Chondrocyte (in vitro differentiated cells): ENCODE measurements around the gene MAD2L1. TPM values are rescaled to one million over a fixed set of nuclear protein-coding genes. Genes with fewer than 3 reads are reported as not detected.

Experiments
- DNase-seq: peaks from one replicate; pipeline ENCODE4 v3.0.0; 2021; ENCODE audit warnings: mixed read lengths, low spot score
- H3K27ac Mint-ChIP-seq: one replicate; pipeline ENCODE4 v1.8.0; 2021; ENCODE audit warnings: mild to moderate bottlenecking, moderate library complexity, mixed read lengths; ENCODE audit not compliant: unreplicated experiment
- H3K27me3 Mint-ChIP-seq: 2 replicates; pipeline ENCODE4 v1.8.0; 2021; ENCODE audit warnings: low read depth, mixed read lengths
- H3K36me3 Mint-ChIP-seq: 2 replicates; pipeline ENCODE4 v1.8.0; 2021; ENCODE audit warnings: low read depth, mixed read lengths
- H3K4me1 Mint-ChIP-seq: 2 replicates; pipeline ENCODE4 v1.8.0; 2021; ENCODE audit warnings: low read depth, mild to moderate bottlenecking, mixed read lengths
- H3K4me3 Mint-ChIP-seq: one replicate; pipeline ENCODE4 v1.8.0; 2021; ENCODE audit warnings: mild to moderate bottlenecking, moderate library complexity, mixed read lengths; ENCODE audit not compliant: unreplicated experiment
- H3K9me3 Mint-ChIP-seq: 2 replicates; pipeline ENCODE4 v1.8.0; 2021; ENCODE audit warnings: low read depth, mixed read lengths
- total RNA-seq: library from RNA; stranded (reverse); gene quantifications from 3 replicates; pipeline ENCODE4 v1.2.1, GENCODE V29; 2021
- TF ChIP-seq, protein P1 (sequence below): fragments of 200-600 bp; sonication (generic); IDR thresholded peaks from 2 replicates; pipeline ENCODE4 v1.5.0; 2021; ENCODE audit warnings: antibody characterized with exemption, mild to moderate bottlenecking, moderate library complexity

The MAD2L1 gene
- total RNA-seq, 1 donor from 2014 or later, result 7.7 TPM

DNA sequence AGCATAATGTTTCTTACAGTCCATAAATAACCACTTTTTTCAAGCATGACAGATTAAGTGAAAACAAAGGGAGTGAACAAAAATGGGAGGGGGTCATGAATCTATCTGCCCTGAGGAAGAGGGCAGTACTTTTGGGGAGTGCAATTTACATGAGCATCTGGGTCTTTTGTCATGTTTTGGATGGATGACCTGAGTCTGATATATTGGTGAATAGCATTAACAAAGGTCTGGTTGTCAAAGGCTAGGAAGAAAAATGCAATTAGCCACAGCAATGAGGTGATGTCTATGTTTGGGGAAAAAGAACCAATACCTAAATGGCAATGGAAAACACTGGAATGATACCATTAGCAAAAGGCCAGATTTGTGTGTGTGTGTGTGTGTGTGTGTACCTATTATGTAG lies 15.1 kb upstream of the MAD2L1 start:
- no peaks in the 10 kb centered on the region for H3K4me1 Mint-ChIP-seq
- H3K4me3 Mint-ChIP-seq, result no peak overlapping the region
- no peaks in the 10 kb centered on the region for H3K27me3 Mint-ChIP-seq
- TF ChIP-seq, protein P1, sequence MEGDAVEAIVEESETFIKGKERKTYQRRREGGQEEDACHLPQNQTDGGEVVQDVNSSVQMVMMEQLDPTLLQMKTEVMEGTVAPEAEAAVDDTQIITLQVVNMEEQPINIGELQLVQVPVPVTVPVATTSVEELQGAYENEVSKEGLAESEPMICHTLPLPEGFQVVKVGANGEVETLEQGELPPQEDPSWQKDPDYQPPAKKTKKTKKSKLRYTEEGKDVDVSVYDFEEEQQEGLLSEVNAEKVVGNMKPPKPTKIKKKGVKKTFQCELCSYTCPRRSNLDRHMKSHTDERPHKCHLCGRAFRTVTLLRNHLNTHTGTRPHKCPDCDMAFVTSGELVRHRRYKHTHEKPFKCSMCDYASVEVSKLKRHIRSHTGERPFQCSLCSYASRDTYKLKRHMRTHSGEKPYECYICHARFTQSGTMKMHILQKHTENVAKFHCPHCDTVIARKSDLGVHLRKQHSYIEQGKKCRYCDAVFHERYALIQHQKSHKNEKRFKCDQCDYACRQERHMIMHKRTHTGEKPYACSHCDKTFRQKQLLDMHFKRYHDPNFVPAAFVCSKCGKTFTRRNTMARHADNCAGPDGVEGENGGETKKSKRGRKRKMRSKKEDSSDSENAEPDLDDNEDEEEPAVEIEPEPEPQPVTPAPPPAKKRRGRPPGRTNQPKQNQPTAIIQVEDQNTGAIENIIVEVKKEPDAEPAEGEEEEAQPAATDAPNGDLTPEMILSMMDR, result no peak
- no peak for DNase-seq
- H3K36me3 Mint-ChIP-seq, result peaks cover 1% of the 10 kb centered on the region
- H3K9me3 Mint-ChIP-seq, result no peaks in the 10 kb centered on the region
- no peak overlapping the region for H3K27ac Mint-ChIP-seq

DNA sequence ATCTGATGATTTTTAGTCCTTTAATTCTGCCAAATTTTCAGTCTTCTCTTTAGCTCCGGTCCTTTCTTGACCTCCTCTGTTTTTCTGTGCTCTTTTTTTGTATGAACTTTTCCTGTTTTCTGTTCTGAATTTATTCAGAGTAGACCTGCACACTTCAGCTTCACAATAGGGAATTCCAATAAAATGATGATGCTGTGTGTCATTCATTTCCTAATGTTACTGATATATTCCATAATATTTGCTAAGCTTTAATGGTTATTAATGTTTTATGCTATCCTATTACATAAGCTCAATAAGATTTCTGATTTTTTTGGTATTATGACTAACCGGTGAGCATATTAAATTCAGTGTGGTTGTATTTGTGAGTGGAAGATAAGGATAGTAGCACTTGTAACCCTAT lies 13.9 kb upstream of the MAD2L1 start:
- no peaks in the 10 kb centered on the region for H3K4me1 Mint-ChIP-seq
- H3K4me3 Mint-ChIP-seq, result no peak overlapping the region
- no peaks in the 10 kb centered on the region for H3K9me3 Mint-ChIP-seq
- TF ChIP-seq, protein P1, result no peak
- no peak for DNase-seq
- peaks cover 1% of the 10 kb centered on the region for H3K36me3 Mint-ChIP-seq
- no peak overlapping the region for H3K27ac Mint-ChIP-seq
- H3K27me3 Mint-ChIP-seq, result no peaks in the 10 kb centered on the region

GRCh38 chr4:120079839-120080520 lies 13.3 kb upstream of the MAD2L1 start:
- H3K4me1 Mint-ChIP-seq, result no peaks in the 10 kb centered on the region
- H3K4me3 Mint-ChIP-seq, result no peak overlapping the region
- H3K27ac Mint-ChIP-seq, result no peak overlapping the region
- H3K36me3 Mint-ChIP-seq, result peaks cover 1% of the 10 kb centered on the region
- TF ChIP-seq, protein P1, result no peak
- no peaks in the 10 kb centered on the region for H3K9me3 Mint-ChIP-seq
- no peaks in the 10 kb centered on the region for H3K27me3 Mint-ChIP-seq
- no peak for DNase-seq

- H3K36me3 Mint-ChIP-seq, result peaks cover 1% of the 10 kb centered on the region
- no peak overlapping the region for H3K4me3 Mint-ChIP-seq
- H3K9me3 Mint-ChIP-seq, result no peaks in the 10 kb centered on the region
- H3K4me1 Mint-ChIP-seq, result no peaks in the 10 kb centered on the region
- no peaks in the 10 kb centered on the region for H3K27me3 Mint-ChIP-seq
- no peak overlapping the region for H3K27ac Mint-ChIP-seq
- no peak for DNase-seq
- TF ChIP-seq, protein P1, result no peak
These were observed 11.6 kb upstream of the MAD2L1 start for GRCh38 chr4:120078216-120078615.

DNA sequence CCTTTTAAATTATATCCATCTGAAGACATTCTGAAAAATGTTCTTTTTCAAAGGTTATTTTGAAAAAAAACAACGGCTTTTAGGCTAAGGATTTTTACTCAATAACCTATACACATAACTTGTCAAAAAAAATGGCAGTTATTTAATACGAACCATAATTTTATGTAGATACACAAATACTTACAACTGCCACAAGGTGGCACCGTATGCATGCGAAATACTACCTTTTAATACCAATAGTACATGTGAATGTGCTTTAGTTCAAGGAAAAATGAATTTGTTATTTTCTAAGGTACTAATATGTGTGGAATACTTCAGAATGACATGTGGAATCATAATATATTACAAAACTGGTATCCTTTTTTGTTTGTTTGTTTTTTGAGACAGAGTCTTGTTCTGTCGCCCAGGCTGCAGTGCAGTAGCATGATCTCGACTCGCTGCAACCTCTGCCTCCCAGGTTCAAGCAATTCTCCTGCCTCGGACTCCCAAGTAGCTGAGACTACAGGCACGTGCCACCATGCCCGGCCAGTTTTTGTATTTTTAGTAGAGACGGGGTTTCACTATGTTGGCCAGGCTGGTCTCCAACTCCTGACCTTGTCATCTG lies 4.6 kb upstream of the MAD2L1 start:
- H3K9me3 Mint-ChIP-seq, result no peaks in the 10 kb centered on the region
- H3K27ac Mint-ChIP-seq, result no peak overlapping the region
- no peaks in the 10 kb centered on the region for H3K27me3 Mint-ChIP-seq
- peaks cover 38% of the 10 kb centered on the region for H3K4me1 Mint-ChIP-seq
- TF ChIP-seq, protein P1, result peak; percentile 89
- no peak for DNase-seq
- no peak overlapping the region for H3K4me3 Mint-ChIP-seq
- no peaks in the 10 kb centered on the region for H3K36me3 Mint-ChIP-seq
